ENCODE results near the gene PGAM1. TPM values are rescaled to one million over a fixed set of nuclear protein-coding genes. Genes with fewer than 3 reads are reported as not detected.

The PGAM1 gene
- total RNA-seq, 2 experiments from 2014 or later: 289 to 467 TPM

GRCh38 chr10:97479939-97480338 is 53.9 kb downstream of the PGAM1 start:
- DNase-seq (ENCODE audit: low spot score): no peak
- H3K4me3 ChIP-seq (ENCODE audit: low read depth, low read length, poor library complexity, severe bottlenecking): no peak overlapping the region
- no peak overlapping the region for H3K27ac ChIP-seq (ENCODE audit: low read depth, low read length, poor library complexity, severe bottlenecking)
- H2AFZ ChIP-seq (ENCODE audit: low read length): no peak overlapping the region
- no peaks in the 10 kb centered on the region for H3K9me3 ChIP-seq (ENCODE audit: low read length)
- TF ChIP-seq CTCF (conservative IDR thresholded peaks at IDR 0.05; ENCODE audit: low read length) (no peak), EZH2phosphoT487 (IDR thresholded peaks at IDR 0.05; ENCODE audit: borderline replicate concordance, low read depth, low read length) (no peak)
- no peaks in the 10 kb centered on the region for H3K4me1 ChIP-seq (ENCODE audit: insufficient read depth, low read length, poor library complexity, severe bottlenecking)
- H4K20me1 ChIP-seq (ENCODE audit: insufficient read depth, low read length): no peaks in the 10 kb centered on the region
- H3K79me2 ChIP-seq (ENCODE audit: insufficient read depth, low read depth, low read length): peaks cover 9% of the 10 kb centered on the region
- CTCF ChIA-PET (ENCODE audit: unreplicated experiment): no interaction called here
- BruUV-seq (replicated peaks): no TSS peak
- intact Hi-C loops (cut with micrococcal nuclease; ENCODE audit: unreplicated experiment): no loop called here
- H3K9me2 ChIP-seq (ENCODE audit: insufficient read depth, low read length): no peaks in the 10 kb centered on the region
- peaks cover 94% of the 10 kb centered on the region for H3K36me3 ChIP-seq (ENCODE audit: insufficient read depth, low read length)
- POLR2A ChIA-PET: interaction anchor here (0.9 kb wide), 1 partner anchor 19 kb away, joined by 3 read pairs; no protein-coding TSS in a partner anchor
- no peak overlapping the region for H3K4me2 ChIP-seq (ENCODE audit: low read length)

GRCh38 chr10:97481071-97481470 is 55.1 kb downstream of the PGAM1 start:
- Histone ChIP-seq H3K36me3 (ENCODE audit: insufficient read depth, low read length) (peaks cover 89% of the 10 kb centered on the region), H3K9me3 (ENCODE audit: low read length) (no peaks in the 10 kb centered on the region), H3K27ac (ENCODE audit: low read depth, low read length, poor library complexity, severe bottlenecking) (no peak overlapping the region), H3K4me2 (ENCODE audit: low read length) (no peak overlapping the region), H3K4me3 (ENCODE audit: low read depth, low read length, poor library complexity, severe bottlenecking) (no peak overlapping the region), H4K20me1 (ENCODE audit: insufficient read depth, low read length) (no peaks in the 10 kb centered on the region), H3K79me2 (ENCODE audit: insufficient read depth, low read depth, low read length) (peaks cover 15% of the 10 kb centered on the region), H2AFZ (ENCODE audit: low read length) (no peak overlapping the region), H3K4me1 (ENCODE audit: insufficient read depth, low read length, poor library complexity, severe bottlenecking) (no peaks in the 10 kb centered on the region), H3K9me2 (ENCODE audit: insufficient read depth, low read length) (no peaks in the 10 kb centered on the region)
- no peak for DNase-seq (ENCODE audit: low spot score)
- TF ChIP-seq EZH2phosphoT487 (IDR thresholded peaks at IDR 0.05; ENCODE audit: borderline replicate concordance, low read depth, low read length): no peak
- TF ChIP-seq CTCF (conservative IDR thresholded peaks at IDR 0.05; ENCODE audit: low read length): no peak
- POLR2A ChIA-PET: no interaction called here
- intact Hi-C loops (cut with micrococcal nuclease; ENCODE audit: unreplicated experiment): no loop called here
- BruUV-seq (replicated peaks): no TSS peak
- CTCF ChIA-PET (ENCODE audit: unreplicated experiment): no interaction called here

GRCh38 chr10:97482381-97482780 is 56.4 kb downstream of the PGAM1 start:
- no peaks in the 10 kb centered on the region for H3K4me1 ChIP-seq (ENCODE audit: insufficient read depth, low read length, poor library complexity, severe bottlenecking)
- H3K27ac ChIP-seq (ENCODE audit: low read depth, low read length, poor library complexity, severe bottlenecking): no peak overlapping the region
- no TSS peak for BruUV-seq (replicated peaks)
- no peak overlapping the region for H3K4me2 ChIP-seq (ENCODE audit: low read length)
- DNase-seq (ENCODE audit: low spot score): no peak
- H3K36me3 ChIP-seq (ENCODE audit: insufficient read depth, low read length): peaks cover 79% of the 10 kb centered on the region
- ChIA-PET CTCF (ENCODE audit: unreplicated experiment) (no interaction called here), POLR2A (interaction anchor here (0.6 kb wide), 1 partner anchor 18 kb away, joined by 3 read pairs; no protein-coding TSS in a partner anchor)
- TF ChIP-seq CTCF (conservative IDR thresholded peaks at IDR 0.05; ENCODE audit: low read length) (no peak), EZH2phosphoT487 (IDR thresholded peaks at IDR 0.05; ENCODE audit: borderline replicate concordance, low read depth, low read length) (no peak)
- no peaks in the 10 kb centered on the region for H3K9me2 ChIP-seq (ENCODE audit: insufficient read depth, low read length)
- no peaks in the 10 kb centered on the region for H4K20me1 ChIP-seq (ENCODE audit: insufficient read depth, low read length)
- H3K4me3 ChIP-seq (ENCODE audit: low read depth, low read length, poor library complexity, severe bottlenecking): no peak overlapping the region
- H3K79me2 ChIP-seq (ENCODE audit: insufficient read depth, low read depth, low read length): peaks cover 28% of the 10 kb centered on the region
- H2AFZ ChIP-seq (ENCODE audit: low read length): no peak overlapping the region
- no peaks in the 10 kb centered on the region for H3K9me3 ChIP-seq (ENCODE audit: low read length)
- intact Hi-C loops (cut with micrococcal nuclease; ENCODE audit: unreplicated experiment): no loop called here

Small RNA genes lying within 50 kb of the gene (small RNA-seq; reads per million reads assigned to genes)
- gene RF00019: not detected

Other genes with a start within 250 kb of the PGAM1 start
- gene SLIT1, start 240.2 kb upstream of the PGAM1 start, total RNA-seq (2014; rRNA removed; shearing (Covaris generic)): 0.10 and 0.13 TPM in 2 replicates
- gene SLIT1, start 240.2 kb upstream of the PGAM1 start, total RNA-seq (2022): 0.77 and 1.0 TPM in 2 replicates
- gene ARHGAP19, start 133.6 kb upstream of the PGAM1 start, total RNA-seq (2014; rRNA removed; shearing (Covaris generic)): 33.3 and 34.1 TPM in 2 replicates
- gene ARHGAP19, start 133.6 kb upstream of the PGAM1 start, total RNA-seq (2022): 60.5 and 73.1 TPM in 2 replicates
- gene FRAT1, start 106.9 kb upstream of the PGAM1 start, total RNA-seq (2014; rRNA removed; shearing (Covaris generic)): 5.1 and 7.0 TPM in 2 replicates
- 12.2 and 12.4 TPM in 2 replicates for gene FRAT1, start 106.9 kb upstream of the PGAM1 start, total RNA-seq (2022)
- gene FRAT2, start 91.5 kb upstream of the PGAM1 start, total RNA-seq (2014; rRNA removed; shearing (Covaris generic)): 9.3 and 12.3 TPM in 2 replicates
- gene FRAT2, start 91.5 kb upstream of the PGAM1 start, total RNA-seq (2022): 18.3 and 18.4 TPM in 2 replicates
- 32.1 and 38.6 TPM in 2 replicates for gene RRP12, start 24.9 kb upstream of the PGAM1 start, total RNA-seq (2014; rRNA removed; shearing (Covaris generic))
- 32.7 and 39.3 TPM in 2 replicates for gene RRP12, start 24.9 kb upstream of the PGAM1 start, total RNA-seq (2022)
- 46.8 and 59.6 TPM in 2 replicates for gene EXOSC1, start 19.8 kb downstream of the PGAM1 start, total RNA-seq (2014; rRNA removed; shearing (Covaris generic))
- gene EXOSC1, start 19.8 kb downstream of the PGAM1 start, total RNA-seq (2022): 54.8 and 56.2 TPM in 2 replicates
- 28.7 and 31.0 TPM in 2 replicates for gene ZDHHC16, start 20.0 kb downstream of the PGAM1 start, total RNA-seq (2014; rRNA removed; shearing (Covaris generic))
- gene ZDHHC16, start 20.0 kb downstream of the PGAM1 start, total RNA-seq (2022): 35.8 and 38.4 TPM in 2 replicates
- 74.4 and 95.7 TPM in 2 replicates for gene MMS19, start 72.2 kb downstream of the PGAM1 start, total RNA-seq (2014; rRNA removed; shearing (Covaris generic))
- gene MMS19, start 72.2 kb downstream of the PGAM1 start, total RNA-seq (2022): 74.8 and 90.3 TPM in 2 replicates
- gene UBTD1, start 72.7 kb downstream of the PGAM1 start, total RNA-seq (2014; rRNA removed; shearing (Covaris generic)): 1.1 and 1.4 TPM in 2 replicates
- 2.0 and 2.2 TPM in 2 replicates for gene UBTD1, start 72.7 kb downstream of the PGAM1 start, total RNA-seq (2022)
- not detected in 2 replicates for gene ANKRD2, start 146.6 kb downstream of the PGAM1 start, total RNA-seq (2014; rRNA removed; shearing (Covaris generic))
- not detected in 2 replicates for gene ANKRD2, start 146.6 kb downstream of the PGAM1 start, total RNA-seq (2022)
- gene HOGA1, start 158.2 kb downstream of the PGAM1 start, total RNA-seq (2014; rRNA removed; shearing (Covaris generic)): not detected in 2 replicates
- 0.25 TPM in 1 of 2 replicates, not detected in the other for gene HOGA1, start 158.2 kb downstream of the PGAM1 start, total RNA-seq (2022)
- not detected in 2 replicates for gene C10orf62, start 163.5 kb downstream of the PGAM1 start, total RNA-seq (2014; rRNA removed; shearing (Covaris generic))
- not detected in 2 replicates for gene C10orf62, start 163.5 kb downstream of the PGAM1 start, total RNA-seq (2022)
- 2.4 and 2.9 TPM in 2 replicates for gene MORN4, start 207.3 kb downstream of the PGAM1 start, total RNA-seq (2014; rRNA removed; shearing (Covaris generic))
- 5.4 TPM in 2 replicates for gene MORN4, start 207.3 kb downstream of the PGAM1 start, total RNA-seq (2022)
- gene PI4K2A, start 214.5 kb downstream of the PGAM1 start, total RNA-seq (2014; rRNA removed; shearing (Covaris generic)): 8.0 and 9.2 TPM in 2 replicates
- gene PI4K2A, start 214.5 kb downstream of the PGAM1 start, total RNA-seq (2022): 11.9 and 12.7 TPM in 2 replicates

Data from OCI-LY7 (cell line).